NCI-H2196 treated with DMSO at 0.1 percent for 48 hours (cell line): ENCODE measurements around the gene TMF1.
A peak's percentile ranks its signal among the peaks of the same experiment; 100 is the strongest.

Experiments used
- DNase-seq: peaks from one replicate; lab custom pipeline; 2025; ENCODE audit not compliant: unreplicated experiment; lab: John Stamatoyannopoulos, UW

TMF1 gene

DNA sequence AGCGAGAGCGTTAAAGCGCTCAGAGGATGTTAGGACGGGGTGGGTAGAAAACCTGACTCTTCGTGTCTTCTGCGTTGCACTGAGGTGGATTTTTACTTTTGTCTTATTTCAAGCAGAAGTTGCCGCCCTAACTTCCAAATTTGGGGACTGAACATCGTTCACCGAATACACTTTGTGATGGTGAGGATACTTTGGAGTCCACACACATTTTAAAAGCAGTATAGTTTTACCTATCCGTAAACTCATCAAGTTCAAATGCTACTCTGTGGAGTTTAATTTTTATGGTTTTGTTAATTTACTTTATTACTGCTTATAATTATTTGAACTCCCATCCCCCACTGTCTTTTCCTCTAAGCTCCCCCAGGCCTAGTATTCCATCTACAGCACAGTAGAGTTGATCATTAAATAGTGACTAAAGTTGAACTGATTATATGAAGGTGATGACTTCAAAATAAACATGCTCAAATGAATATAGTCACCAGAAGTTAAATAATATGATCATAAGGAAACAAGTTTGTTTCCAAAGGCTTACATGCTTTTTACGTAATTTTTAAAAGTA, 38.0 kb downstream of the TMF1 start:
- no peak for DNase-seq

DNA sequence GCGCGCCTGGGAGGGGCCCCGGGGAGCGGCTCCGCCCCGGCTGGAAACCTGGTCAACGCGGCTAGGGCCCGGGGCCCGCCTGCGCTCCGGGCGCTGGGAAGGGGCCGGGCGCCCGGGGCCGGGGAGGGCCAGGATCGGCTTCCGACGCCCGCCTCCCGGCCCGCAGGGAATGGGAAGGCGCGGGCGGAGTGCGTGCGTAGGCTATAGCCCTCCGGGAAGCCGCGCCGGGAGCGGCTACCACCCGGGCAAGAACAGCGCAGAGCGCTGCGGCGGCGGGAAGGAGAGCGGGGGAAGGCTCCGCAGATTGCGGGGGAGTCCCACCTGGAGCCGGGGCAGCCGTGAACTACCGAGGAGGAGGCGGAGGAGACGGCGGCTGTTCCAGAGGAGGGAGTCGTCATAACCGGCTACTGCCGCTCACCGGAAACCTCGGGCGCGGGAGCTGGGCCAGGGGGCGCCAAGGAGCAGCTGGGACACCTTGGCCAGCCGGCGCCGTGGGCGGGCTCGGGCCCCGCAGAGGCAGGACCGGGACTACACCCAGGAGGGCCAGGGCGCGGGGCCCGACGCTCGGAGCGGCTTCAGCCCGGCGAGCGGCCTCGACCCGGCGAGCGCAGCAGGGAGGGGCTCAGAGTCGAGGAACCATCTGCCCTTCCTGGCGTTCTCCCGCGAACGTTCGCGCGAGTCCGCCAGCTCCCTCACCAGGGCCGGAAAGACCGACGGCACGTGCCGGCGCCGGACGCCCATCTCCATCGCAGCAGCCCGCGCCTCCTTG, 38.7 kb downstream of the TMF1 start, which contains the start of gene EOGT:
Gene EOGT (minus strand): TSS at position 432 of the 769 bp plus-strand sequence. CDS start 3,838 bp downstream, outside the sequence.
- DNase-seq = peak; percentile 17

GRCh38 chr3:69012800-69013252, 39.3 kb downstream of the TMF1 start:
- no peak for DNase-seq

DNA sequence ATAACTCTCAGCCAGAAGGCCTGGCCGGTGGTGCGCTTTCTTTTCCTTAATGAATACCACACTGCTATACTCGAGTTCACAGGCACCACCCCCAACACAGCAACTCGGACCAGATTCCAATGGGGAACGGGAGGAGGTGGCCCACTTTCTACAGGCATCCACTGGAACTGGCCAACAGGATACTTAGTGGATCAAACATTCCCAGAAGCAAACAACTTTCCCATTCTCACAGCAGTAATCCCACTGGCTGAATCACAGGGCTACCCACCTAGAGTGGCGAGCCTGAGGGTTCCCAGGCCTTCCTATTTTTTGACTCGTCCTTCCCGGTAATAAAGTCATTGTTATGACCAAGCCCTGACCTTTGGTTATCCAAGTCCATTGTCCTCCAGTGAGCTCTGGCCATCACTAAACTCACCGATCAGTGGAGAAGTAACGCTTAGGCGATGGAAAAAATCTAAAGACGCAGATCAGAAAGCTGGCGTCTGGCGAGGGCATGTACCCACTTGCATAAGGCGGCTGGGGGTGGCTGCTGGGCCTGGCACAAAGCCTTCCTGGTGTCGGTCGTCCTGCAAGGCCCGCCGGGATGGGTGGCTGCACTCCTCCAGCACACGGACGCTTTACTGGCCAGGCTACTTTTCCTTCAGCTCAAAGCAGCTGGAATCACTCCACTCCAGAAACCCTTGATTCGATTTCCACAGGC, 39.9 kb downstream of the TMF1 start:
- no peak for DNase-seq

- DNase-seq = no peak
Observed at GRCh38 chr3:69011096-69011730, 40.9 kb downstream of the TMF1 start.

- DNase-seq = no peak
Observed at GRCh38 chr3:69009559-69010410, 42.3 kb downstream of the TMF1 start.

DNA sequence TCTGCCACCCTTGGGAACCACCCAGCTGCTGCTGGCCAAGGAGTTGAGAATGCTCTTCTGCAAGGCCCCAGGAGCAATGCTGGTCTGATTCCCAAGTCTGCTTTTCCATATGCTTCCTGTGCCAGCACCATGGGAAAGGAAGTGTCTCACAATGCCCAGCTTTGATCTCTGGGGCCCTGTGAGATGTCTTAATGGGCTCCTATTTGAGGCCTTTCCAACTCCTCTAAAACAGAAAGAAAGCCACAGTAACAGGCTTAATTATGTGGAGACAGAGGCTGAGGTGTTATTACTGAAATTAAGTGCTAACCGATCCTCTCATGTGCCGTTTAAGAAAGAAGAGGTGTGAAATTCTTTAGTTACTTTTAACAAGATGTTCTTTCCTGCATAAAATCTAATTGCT, 43.2 kb downstream of the TMF1 start:
- no peak for DNase-seq

GRCh38 chr3:69005791-69006482, 46.2 kb downstream of the TMF1 start:
- DNase-seq = no peak

DNA sequence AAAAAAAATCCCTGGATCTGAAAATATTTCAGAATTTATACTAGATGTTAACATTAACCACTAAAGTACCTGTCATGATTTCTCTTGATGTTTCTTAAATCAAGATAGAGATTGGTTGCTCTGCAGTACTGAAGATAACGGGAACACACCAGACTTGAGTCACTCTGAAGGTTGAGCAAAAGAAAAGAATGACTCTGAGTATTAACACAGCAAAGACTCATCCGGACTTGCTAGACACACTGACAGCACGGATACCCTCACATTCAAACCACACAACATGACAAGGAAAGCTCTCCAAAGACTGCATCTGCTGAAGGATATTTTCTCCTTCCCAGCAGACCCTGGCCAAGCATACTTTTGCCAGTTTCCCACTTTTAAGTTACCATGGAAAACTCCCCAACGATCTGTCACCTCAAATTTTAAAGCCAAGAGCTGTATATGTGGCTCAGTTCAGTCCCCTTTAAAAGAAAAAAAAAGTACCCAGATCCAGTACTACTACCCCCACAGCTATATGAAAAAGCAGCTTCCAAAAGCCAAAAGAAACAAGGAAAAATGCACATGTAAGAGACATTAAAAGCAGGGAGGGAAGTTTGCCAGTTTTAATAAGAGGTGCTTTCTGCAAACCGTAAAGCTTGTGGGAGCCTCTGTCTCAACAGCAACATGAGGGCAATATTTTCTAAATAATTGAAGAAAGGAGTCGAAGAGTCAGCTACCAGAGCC, 46.9 kb downstream of the TMF1 start:
- no peak for DNase-seq

- DNase-seq = no peak
Observed at GRCh38 chr3:69004138-69004537, 48.0 kb downstream of the TMF1 start.

GRCh38 chr3:68999605-69000004, 52.5 kb downstream of the TMF1 start:
- DNase-seq = no peak

DNA sequence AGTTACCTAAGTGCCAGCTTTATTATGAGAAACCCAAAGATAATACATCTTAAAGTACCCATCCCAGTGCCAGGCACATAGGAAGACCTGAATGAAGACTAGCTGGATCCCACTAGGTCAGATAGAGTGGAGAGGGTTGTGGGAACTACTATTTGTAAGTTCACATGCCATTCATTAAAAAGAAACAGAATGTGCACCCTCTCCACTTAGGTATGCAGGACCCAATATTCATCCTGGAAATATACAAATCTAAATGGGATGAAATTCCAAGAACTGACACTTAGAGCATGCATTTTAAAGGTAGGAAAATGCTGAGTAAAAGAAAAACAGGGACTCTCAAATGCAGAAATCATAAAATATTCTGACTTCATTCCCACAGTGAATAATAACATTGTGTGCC, 53.0 kb downstream of the TMF1 start:
- DNase-seq = no peak

- no peak for DNase-seq
Observed at GRCh38 chr3:68997887-68998286, 54.2 kb downstream of the TMF1 start.

- DNase-seq = no peak
Observed at GRCh38 chr3:68996356-68996995, 55.7 kb downstream of the TMF1 start.

GRCh38 chr3:68988740-68989139, 63.4 kb downstream of the TMF1 start:
- no peak for DNase-seq

- no peak for DNase-seq
Observed at GRCh38 chr3:68987322-68987721, 64.8 kb downstream of the TMF1 start.

DNA sequence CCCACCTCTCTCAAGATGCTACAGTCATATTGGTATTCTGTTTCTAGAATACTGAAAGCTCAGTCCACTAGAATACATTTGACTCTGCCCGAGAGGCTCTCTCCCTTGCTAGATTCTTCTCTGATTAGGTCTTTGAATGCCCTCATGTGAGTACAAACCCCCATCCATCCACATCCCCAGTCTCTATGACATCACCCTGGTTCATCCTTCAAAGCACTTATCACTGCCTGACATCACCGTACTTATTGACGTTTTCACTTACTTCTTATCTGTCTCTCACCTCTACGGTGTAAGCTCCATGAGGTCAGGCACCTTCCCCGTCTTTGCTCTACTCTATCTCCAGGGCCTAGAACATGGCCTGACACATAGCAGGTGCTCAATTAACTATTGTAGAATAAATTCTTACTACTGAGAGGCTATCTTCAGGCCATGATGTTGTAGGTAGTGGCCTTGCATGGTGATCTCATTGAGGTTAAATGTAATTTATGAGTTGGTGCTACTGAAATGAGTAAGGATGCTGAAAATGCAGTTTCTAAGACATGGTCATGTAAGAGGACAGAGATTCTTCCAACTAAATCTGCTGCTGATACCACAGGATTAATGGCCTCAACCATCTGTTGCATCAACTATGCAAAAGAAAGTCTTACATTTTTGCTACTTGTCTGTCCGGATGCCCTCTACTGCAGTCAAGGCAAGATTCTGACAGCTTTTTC, 65.5 kb downstream of the TMF1 start:
- no peak for DNase-seq

DNA sequence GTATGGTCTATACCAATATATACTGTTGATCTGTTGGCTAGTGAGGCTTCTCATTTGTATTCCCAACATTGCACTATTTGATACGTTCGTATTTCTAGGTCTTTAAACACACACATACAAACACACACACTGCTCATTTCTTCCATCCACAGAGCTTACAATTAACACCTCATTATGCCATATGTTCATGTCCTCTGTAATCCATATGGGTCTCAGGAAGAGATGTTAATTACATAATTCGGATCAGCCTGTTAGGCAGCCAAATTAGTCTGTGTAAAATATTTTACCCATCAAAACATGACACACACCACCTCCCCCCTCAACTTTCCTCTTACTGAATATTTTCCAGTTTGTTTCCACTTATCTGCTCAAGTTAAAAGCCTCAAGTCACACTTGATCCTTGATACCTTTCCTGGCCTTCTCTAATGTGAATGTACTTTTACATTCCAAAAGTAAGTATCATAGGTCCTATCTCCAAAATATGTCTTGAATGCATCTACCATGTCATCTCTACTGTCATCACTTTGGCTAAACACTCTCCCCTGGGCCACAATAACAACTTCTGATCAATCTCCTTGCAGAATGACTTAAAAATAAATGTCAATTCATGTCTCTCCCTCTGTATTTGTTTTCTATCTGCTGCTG, 66.9 kb downstream of the TMF1 start:
- no peak for DNase-seq
